GM13977 (cell line): Measurements from ENCODE around the gene HASPIN.
A peak's percentile ranks its signal among the peaks of the same experiment; 100 is the strongest.

Experiments
- DNase-seq: peaks from one replicate; pipeline ENCODE4 v3.0.0; 2012; ENCODE audit warnings: low spot score
- in situ Hi-C: fragments of 300-500 bp; cut with MboI; formaldehyde crosslinking; loops from one replicate; pipeline ENCODE4 v1.12.0; 2022; ENCODE audit warnings: low sequenced_read_pairs, low pct_unique_long_range_greater_than_20kb, mixed read lengths, inconsistent platforms; ENCODE audit not compliant: unreplicated experiment
- TF ChIP-seq, protein P1 (sequence below): IDR thresholded peaks from 2 replicates; pipeline ENCODE4 v1.5.1; 2012; ENCODE audit warnings: mild to moderate bottlenecking, control low read depth; ENCODE audit not compliant: insufficient read depth; ENCODE audit errors: extremely low read depth, missing control alignments

HASPIN gene

DNA sequence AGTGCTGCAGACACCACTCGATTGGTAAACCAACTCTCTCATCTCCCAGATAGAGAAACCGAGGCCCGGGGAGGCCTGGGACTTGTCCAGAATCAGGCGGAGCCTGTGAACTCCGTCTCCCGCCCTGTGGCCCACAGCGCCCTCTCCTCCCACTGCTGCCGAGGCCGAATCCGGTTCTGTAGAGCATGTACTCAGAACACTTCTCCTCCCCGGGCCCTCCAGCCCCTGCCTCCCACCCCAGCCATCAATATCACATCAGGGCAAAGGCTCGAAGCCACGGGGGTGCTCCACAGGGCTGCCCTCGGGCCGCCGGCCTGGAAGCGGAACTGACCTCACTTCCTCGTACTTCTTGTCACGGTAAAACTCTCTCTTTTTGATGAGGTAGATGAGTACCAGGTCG lies 42.1 kb upstream of the HASPIN start:
- DNase-seq = no peak
- in situ Hi-C loops = loop anchor here (10.0 kb wide), 1 partner anchor 53 kb away; no protein-coding TSS in a partner anchor
- TF ChIP-seq, protein P1, sequence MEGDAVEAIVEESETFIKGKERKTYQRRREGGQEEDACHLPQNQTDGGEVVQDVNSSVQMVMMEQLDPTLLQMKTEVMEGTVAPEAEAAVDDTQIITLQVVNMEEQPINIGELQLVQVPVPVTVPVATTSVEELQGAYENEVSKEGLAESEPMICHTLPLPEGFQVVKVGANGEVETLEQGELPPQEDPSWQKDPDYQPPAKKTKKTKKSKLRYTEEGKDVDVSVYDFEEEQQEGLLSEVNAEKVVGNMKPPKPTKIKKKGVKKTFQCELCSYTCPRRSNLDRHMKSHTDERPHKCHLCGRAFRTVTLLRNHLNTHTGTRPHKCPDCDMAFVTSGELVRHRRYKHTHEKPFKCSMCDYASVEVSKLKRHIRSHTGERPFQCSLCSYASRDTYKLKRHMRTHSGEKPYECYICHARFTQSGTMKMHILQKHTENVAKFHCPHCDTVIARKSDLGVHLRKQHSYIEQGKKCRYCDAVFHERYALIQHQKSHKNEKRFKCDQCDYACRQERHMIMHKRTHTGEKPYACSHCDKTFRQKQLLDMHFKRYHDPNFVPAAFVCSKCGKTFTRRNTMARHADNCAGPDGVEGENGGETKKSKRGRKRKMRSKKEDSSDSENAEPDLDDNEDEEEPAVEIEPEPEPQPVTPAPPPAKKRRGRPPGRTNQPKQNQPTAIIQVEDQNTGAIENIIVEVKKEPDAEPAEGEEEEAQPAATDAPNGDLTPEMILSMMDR = no peak

DNA sequence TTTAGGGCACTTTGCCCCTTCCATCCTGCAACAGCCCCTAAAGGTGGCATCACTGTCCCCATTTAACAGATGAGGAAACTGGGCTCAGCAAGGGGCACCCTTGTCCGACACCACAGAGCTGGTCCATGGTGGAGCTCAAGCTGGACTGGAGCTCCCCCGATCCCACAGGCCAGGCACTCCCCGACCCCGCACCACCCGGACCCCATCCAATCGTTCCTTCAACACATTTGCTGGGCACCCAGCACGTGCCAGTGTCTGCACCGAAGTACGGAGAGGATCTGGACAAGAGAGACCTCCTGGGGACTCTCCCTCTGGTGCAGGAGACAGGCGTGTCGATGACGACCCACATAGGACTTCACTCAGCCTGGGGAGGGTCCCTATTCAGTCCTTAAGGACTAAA lies 41.7 kb upstream of the HASPIN start:
- in situ Hi-C loops = loop anchor here (10.0 kb wide), 1 partner anchor 53 kb away; no protein-coding TSS in a partner anchor
- no peak for DNase-seq
- TF ChIP-seq, protein P1 = no peak

DNA sequence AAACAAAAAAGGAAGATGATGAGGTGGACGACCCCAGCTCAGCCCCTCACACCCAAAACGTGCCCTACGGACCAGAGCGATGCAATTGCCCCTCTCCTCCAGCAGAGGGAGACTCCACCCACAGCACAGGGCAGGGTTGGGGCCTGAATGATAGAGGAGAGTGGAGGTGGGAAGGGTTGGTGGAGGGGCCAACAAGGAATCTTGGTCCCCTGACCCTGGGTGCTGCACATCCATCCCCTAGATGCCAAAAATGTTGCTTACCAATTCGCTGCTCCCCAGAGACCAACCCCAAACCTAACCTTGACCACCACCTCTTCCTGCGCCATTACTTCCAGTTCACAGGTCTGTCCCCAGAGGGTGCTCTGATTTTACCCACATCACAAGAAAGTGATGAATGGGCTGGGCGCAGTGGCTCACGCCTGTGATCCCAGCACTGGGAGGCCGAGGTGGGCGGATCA lies 40.6 kb upstream of the HASPIN start:
- DNase-seq = peak; percentile 89
- TF ChIP-seq, protein P1 = peak; percentile 93
- in situ Hi-C loops = loop anchor here (10.0 kb wide), 1 partner anchor 52 kb away; no protein-coding TSS in a partner anchor

DNA sequence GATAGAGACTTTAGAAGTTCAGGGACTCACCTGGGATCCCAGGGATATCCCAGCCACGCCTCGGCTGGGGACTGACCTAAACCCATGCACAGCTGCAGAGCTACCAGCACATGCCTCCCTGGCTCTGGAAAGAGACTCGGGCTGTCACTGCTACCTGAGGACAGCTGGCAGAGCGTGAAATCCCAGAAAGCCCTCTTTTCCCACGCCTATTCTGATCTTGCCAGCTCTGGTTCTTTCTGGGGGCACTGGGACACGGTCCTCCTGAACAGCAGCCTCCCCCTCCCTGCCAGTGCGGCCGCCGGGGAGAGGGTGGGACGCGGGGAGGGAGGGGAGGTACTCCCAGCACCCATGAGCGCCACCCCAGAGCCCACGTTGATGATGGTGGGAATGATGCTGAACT lies 38.5 kb upstream of the HASPIN start:
- TF ChIP-seq, protein P1 = no peak
- DNase-seq = no peak
- in situ Hi-C loops = loop anchor here (10.0 kb wide), 1 partner anchor 50 kb away; no protein-coding TSS in a partner anchor

DNA sequence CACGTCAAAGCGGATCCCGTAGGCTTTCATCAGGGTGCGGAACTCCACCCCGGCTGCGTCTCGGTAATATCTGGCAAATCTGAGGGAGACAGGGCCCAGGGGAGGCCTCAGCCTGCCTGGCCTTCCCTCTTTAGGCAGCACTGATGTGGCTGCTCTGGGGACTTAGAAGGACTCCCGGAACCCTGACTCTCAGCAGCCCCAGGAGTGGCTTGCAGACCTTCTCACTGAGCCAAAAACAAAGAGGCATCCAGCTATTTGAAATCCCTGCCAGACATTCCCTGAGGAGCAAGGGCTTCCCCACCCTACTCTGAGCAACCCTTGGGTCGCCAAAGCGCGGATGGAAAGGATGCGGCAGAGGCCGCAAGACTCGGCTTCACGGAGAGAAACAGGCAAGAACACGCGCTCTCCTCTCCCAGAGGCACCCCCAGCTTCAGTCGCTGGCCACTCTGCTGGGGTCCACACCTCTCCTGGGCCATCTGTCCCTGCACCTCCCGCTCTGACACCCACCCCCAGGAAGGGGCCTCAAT lies 35.6 kb upstream of the HASPIN start:
- in situ Hi-C loops = loop anchor here (10.0 kb wide), 1 partner anchor 47 kb away; no protein-coding TSS in a partner anchor
- TF ChIP-seq, protein P1 = no peak
- no peak for DNase-seq

DNA sequence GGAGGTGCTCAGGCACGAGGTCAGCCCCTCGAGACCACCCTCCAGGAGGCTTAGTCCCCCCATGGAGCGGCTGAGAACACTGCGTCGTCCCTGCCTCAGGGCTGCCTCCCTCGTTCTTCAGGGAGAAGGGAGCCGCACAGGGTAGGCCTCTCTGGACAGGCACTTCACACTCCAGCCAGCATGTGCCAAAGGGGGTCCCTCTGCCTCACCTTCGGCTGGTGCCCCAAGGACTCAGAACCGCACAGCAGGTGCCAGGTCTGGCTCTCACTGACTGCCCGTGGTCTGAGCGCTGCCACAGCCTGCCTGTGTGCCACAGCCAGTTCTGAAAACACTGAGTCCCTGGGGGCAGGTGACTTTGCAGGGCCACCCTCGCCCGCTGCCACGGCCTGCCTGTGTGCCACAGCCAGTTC lies 34.8 kb upstream of the HASPIN start:
- DNase-seq = no peak
- TF ChIP-seq, protein P1 = no peak
- in situ Hi-C loops = loop anchor here (10.0 kb wide), 1 partner anchor 46 kb away; no protein-coding TSS in a partner anchor
